B cell (primary cell): ENCODE measurements around the gene MVK.

ENCODE experiments used
- EZH2 ChIP-seq: IDR thresholded peaks from 2 replicates; pipeline ENCODE4 v1.6.1; 2012; ENCODE audit warnings: borderline replicate concordance, low read depth, mild to moderate bottlenecking, moderate library complexity, low read length; ENCODE audit not compliant: insufficient read depth, poor library complexity, severe bottlenecking
- TF ChIP-seq, protein P1 (sequence below): fragments of 200-600 bp; IDR thresholded peaks from one replicate; pipeline ENCODE4 v1.8.0; 2022; ENCODE audit warnings: antibody characterized with exemption, mild to moderate bottlenecking

DNA sequence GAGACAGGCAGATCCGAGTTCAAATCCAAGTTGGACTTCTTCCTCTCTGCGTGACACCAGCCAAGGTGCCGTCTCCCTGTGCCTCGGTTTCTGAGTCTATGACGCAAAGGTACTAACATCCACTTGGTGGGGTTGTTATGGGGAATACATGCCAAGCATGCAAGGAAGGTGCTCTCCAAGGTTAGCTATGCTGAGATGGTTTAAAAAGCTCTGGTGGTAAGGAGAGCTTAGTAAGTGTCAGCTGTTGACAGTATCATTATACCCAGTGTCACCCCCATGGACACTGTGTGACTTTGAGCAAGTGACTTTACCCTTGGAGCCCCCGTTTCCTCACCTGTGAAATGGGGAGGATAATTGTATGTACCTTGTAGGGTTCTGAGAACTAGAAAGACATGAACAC is 22.5 kb upstream of the MVK start:
- TF ChIP-seq, protein P1, sequence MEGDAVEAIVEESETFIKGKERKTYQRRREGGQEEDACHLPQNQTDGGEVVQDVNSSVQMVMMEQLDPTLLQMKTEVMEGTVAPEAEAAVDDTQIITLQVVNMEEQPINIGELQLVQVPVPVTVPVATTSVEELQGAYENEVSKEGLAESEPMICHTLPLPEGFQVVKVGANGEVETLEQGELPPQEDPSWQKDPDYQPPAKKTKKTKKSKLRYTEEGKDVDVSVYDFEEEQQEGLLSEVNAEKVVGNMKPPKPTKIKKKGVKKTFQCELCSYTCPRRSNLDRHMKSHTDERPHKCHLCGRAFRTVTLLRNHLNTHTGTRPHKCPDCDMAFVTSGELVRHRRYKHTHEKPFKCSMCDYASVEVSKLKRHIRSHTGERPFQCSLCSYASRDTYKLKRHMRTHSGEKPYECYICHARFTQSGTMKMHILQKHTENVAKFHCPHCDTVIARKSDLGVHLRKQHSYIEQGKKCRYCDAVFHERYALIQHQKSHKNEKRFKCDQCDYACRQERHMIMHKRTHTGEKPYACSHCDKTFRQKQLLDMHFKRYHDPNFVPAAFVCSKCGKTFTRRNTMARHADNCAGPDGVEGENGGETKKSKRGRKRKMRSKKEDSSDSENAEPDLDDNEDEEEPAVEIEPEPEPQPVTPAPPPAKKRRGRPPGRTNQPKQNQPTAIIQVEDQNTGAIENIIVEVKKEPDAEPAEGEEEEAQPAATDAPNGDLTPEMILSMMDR = no peak
- no peak for TF ChIP-seq EZH2
